Thoracic aorta (tissue), 2 donors: ENCODE measurements around the gene LAMA4. TPM values are rescaled to one million over a fixed set of nuclear protein-coding genes. Genes with fewer than 3 reads are reported as not detected.

Experiments used
- ATAC-seq: fragments of 150-250 bp; one replicate; pipeline ENCODE4 v1.8.0; 2017; ENCODE audit warnings: low read depth; ENCODE audit not compliant: insufficient number of reproducible peaks, low FRiP score
- DNase-seq: peaks from one replicate; pipeline ENCODE4 v3.0.0-alpha.2; 2020; ENCODE audit warnings: low spot score
- H3K27ac ChIP-seq, 2 donors: fragments of 200-600 bp; sonication (generic); 1 replicate in 1 of 2; 2 replicates in 1 of 2; pipeline ENCODE4 v1.5.1; 2016; ENCODE audit warnings: mild to moderate bottlenecking in 2 of 2, moderate library complexity in 2 of 2
- H3K27me3 ChIP-seq: fragments of 200-600 bp; sonication (generic); replicated peaks from 2 replicates; pipeline ENCODE4 v1.6.0; 2016; ENCODE audit warnings: mild to moderate bottlenecking; ENCODE audit not compliant: insufficient read depth
- H3K36me3 ChIP-seq: fragments of 200-600 bp; sonication (generic); one replicate; pipeline ENCODE4 v1.5.1; 2016
- H3K4me1 ChIP-seq, 2 donors: fragments of 200-600 bp; sonication (generic); 1 replicate in 1 of 2; 2 replicates in 1 of 2; pipeline versions ENCODE4 v1.5.1 to v1.6.0; 2016; ENCODE audit warnings: low read depth in 2 of 2, mild to moderate bottlenecking in 1 of 2; ENCODE audit not compliant: control insufficient read depth in 1 of 2
- H3K4me3 ChIP-seq: fragments of 200-600 bp; sonication (generic); 2 replicates; pipeline ENCODE4 v1.5.1; 2016; ENCODE audit warnings: mild to moderate bottlenecking
- H3K9me3 ChIP-seq: fragments of 200-600 bp; sonication (generic); 2 replicates; pipeline ENCODE4 v1.5.1; 2016
- total RNA-seq, 2 donors: library from RNA; depleted of rRNA; stranded (reverse); fragments of >200 nt; gene quantifications; one replicate each; pipeline versions ENCODE4 v1.1.0 to v1.2.3, GENCODE V29; 2016
- TF ChIP-seq, protein P1 (sequence below): fragments of 200-600 bp; sonication (generic); IDR thresholded peaks from one replicate; pipeline ENCODE4 v1.5.1; 2019; ENCODE audit warnings: antibody characterized with exemption

Gene LAMA4
- total RNA-seq, 2 donors from 2014 or later = 34.9 to 66.7 TPM

- Histone ChIP-seq H3K9me3 (no peaks in the 10 kb centered on the region), H3K36me3 (no peaks in the 10 kb centered on the region), H3K4me3 (no peak overlapping the region), H3K4me1 (peaks cover 29 to 57% of the 10 kb centered on the region in 2 donors), H3K27me3 (no peaks in the 10 kb centered on the region), H3K27ac (peak overlapping the region; percentile 43 to 70)
- TF ChIP-seq, protein P1, sequence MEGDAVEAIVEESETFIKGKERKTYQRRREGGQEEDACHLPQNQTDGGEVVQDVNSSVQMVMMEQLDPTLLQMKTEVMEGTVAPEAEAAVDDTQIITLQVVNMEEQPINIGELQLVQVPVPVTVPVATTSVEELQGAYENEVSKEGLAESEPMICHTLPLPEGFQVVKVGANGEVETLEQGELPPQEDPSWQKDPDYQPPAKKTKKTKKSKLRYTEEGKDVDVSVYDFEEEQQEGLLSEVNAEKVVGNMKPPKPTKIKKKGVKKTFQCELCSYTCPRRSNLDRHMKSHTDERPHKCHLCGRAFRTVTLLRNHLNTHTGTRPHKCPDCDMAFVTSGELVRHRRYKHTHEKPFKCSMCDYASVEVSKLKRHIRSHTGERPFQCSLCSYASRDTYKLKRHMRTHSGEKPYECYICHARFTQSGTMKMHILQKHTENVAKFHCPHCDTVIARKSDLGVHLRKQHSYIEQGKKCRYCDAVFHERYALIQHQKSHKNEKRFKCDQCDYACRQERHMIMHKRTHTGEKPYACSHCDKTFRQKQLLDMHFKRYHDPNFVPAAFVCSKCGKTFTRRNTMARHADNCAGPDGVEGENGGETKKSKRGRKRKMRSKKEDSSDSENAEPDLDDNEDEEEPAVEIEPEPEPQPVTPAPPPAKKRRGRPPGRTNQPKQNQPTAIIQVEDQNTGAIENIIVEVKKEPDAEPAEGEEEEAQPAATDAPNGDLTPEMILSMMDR = no peak
- peak; percentile 32 for DNase-seq
- ATAC-seq = no peak
Measured at GRCh38 chr6:112237595-112237994, 16.8 kb downstream of the LAMA4 start.

- no peaks in the 10 kb centered on the region for H3K36me3 ChIP-seq
- no peaks in the 10 kb centered on the region for H3K9me3 ChIP-seq
- no peak overlapping the region for H3K4me3 ChIP-seq
- ATAC-seq (no peak), DNase-seq (no peak)
- peaks cover 34 to 61% of the 10 kb centered on the region in 2 donors for H3K4me1 ChIP-seq
- H3K27ac ChIP-seq = peak overlapping the region; percentile 43 to 70
- TF ChIP-seq, protein P1 = no peak
- no peaks in the 10 kb centered on the region for H3K27me3 ChIP-seq
Measured at GRCh38 chr6:112237066-112237465, 17.3 kb downstream of the LAMA4 start.

GRCh38 chr6:112235956-112236355 is 18.4 kb downstream of the LAMA4 start:
- H3K27ac ChIP-seq = peak overlapping the region in 1 of 2 donors; percentile 70
- TF ChIP-seq, protein P1 = no peak
- ATAC-seq = no peak
- H3K36me3 ChIP-seq = no peaks in the 10 kb centered on the region
- H3K4me1 ChIP-seq = peaks cover 34 to 66% of the 10 kb centered on the region in 2 donors
- H3K27me3 ChIP-seq = no peaks in the 10 kb centered on the region
- H3K4me3 ChIP-seq = no peak overlapping the region
- no peaks in the 10 kb centered on the region for H3K9me3 ChIP-seq
- no peak for DNase-seq

DNA sequence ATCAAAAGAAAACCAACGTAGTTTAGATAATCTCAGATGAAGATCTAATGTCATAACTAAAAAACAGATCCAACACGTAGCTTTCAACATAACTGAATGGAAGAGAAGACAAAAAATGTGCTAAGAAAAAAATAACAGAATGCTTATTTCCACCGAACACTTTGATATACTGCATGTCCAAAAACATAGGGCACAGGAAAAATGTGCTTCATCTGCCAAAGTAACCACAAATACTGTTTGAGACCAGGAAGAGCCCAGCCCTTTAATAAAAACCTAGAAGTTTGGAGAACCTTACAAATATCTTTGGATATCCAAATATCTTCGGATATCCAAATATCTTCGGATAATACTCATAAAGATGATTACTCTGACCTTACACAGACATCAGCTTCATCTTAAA is 19.8 kb downstream of the LAMA4 start:
- peak overlapping the region; percentile 13 to 70 for H3K27ac ChIP-seq
- DNase-seq = no peak
- H3K27me3 ChIP-seq = no peaks in the 10 kb centered on the region
- no peak for ATAC-seq
- H3K4me1 ChIP-seq = peaks cover 34 to 64% of the 10 kb centered on the region in 2 donors
- no peaks in the 10 kb centered on the region for H3K9me3 ChIP-seq
- TF ChIP-seq, protein P1 = no peak
- H3K4me3 ChIP-seq = no peak overlapping the region
- H3K36me3 ChIP-seq = no peaks in the 10 kb centered on the region

DNA sequence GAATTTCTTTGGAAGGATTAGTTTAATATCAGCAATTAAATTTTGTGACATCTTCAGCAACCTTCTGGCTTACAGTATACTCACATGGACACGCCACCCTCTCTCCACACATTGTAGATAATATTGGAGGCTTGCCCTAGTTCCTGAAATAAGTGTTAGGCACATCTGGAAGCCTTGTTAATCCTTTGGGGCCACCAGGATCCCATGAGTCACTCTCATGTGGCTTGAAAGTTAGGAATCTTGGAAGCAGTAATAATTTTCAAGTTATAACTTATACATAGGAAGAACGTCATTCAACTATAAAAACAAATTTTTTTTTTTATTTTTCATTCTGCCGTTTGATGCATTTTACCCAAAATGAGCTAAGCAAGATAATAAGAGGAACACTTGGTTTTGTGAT is 20.5 kb downstream of the LAMA4 start:
- peak overlapping the region; percentile 21 to 70 for H3K27ac ChIP-seq
- H3K27me3 ChIP-seq = no peaks in the 10 kb centered on the region
- DNase-seq = no peak
- H3K36me3 ChIP-seq = no peaks in the 10 kb centered on the region
- ATAC-seq = peak; percentile 53
- TF ChIP-seq, protein P1 = no peak
- H3K4me3 ChIP-seq = no peak overlapping the region
- peaks cover 32 to 57% of the 10 kb centered on the region in 2 donors for H3K4me1 ChIP-seq
- no peaks in the 10 kb centered on the region for H3K9me3 ChIP-seq
